ENCODE data around the gene CYB561D2. TPM values are rescaled to one million over a fixed set of nuclear protein-coding genes. Genes with fewer than 3 reads are reported as not detected.

CYB561D2 gene
- total RNA-seq, 1 experiment from 2014 or later = 9.5 TPM

- Histone ChIP-seq H4K20me1 (ENCODE audit: insufficient read depth) (no peaks in the 10 kb centered on the region), H3K4me1 (ENCODE audit: control insufficient read depth in 1 of 2, insufficient read depth in 2 of 2, low read length in 2 of 2) (no peaks in the 10 kb centered on the region), H2AFZ (ENCODE audit: low read depth, low read length, poor library complexity, severe bottlenecking) (no peak overlapping the region), H3K27ac (ENCODE audit: low read depth, low read length) (no peak overlapping the region), H3K9me2 (ENCODE audit: insufficient read depth) (no peaks in the 10 kb centered on the region), H3K4me2 (ENCODE audit: low read length) (no peak overlapping the region), H3K36me3 (ENCODE audit: control insufficient read depth in 1 of 2, insufficient read depth in 2 of 2, low read length in 2 of 2) (no peaks in the 10 kb centered on the region), H3K9ac (ENCODE audit: low read length) (no peak overlapping the region), H3K9me3 (ENCODE audit: control insufficient read depth in 1 of 2, insufficient read depth in 1 of 2, low read depth in 1 of 2, low read length in 2 of 2) (no peaks in the 10 kb centered on the region), H3K79me2 (ENCODE audit: insufficient read depth, low read length) (no peaks in the 10 kb centered on the region), H3K4me3 (replicated peaks in 1 of 2; ENCODE audit: low read depth in 1 of 2, low read length in 2 of 2) (no peak overlapping the region), H3K27me3 (ENCODE audit: insufficient read depth, low read length) (no peaks in the 10 kb centered on the region)
- no peak for TF ChIP-seq EZH2phosphoT487 (IDR thresholded peaks at IDR 0.05; ENCODE audit: borderline replicate concordance)
- no peak for TF ChIP-seq ZNF274 (IDR thresholded peaks at IDR 0.05; ENCODE audit: low read depth, low read length)
- no peak for TF ChIP-seq ATF3 (IDR thresholded peaks at IDR 0.05)
- no peak for TF ChIP-seq CEBPB (IDR thresholded peaks at IDR 0.05; ENCODE audit: low read depth)
- ChIA-PET RAD21 (ENCODE audit: low non-redundant PET in 1 of 2, low total read pairs in 2 of 2, uncharacterized antibody in 2 of 2, unreplicated experiment in 2 of 2) (no interaction called here), POLR2A (no interaction called here), CTCF (no interaction called here)
- DNase-seq (ENCODE audit: low read depth, low spot score) (no peak), ATAC-seq (no peak)
- intact Hi-C loops (cut with micrococcal nuclease) = no loop called here
- no TSS peak for BruUV-seq (replicated peaks)
Measured at GRCh38 chr3:50383750-50384149, 33.1 kb downstream of the CYB561D2 start.

GRCh38 chr3:50385754-50386153, 35.1 kb downstream of the CYB561D2 start:
- no peak overlapping the region for H3K27ac ChIP-seq (ENCODE audit: low read depth, low read length)
- H3K4me1 ChIP-seq (ENCODE audit: control insufficient read depth in 1 of 2, insufficient read depth in 2 of 2, low read length in 2 of 2) = no peaks in the 10 kb centered on the region
- H3K9me3 ChIP-seq (ENCODE audit: control insufficient read depth in 1 of 2, insufficient read depth in 1 of 2, low read depth in 1 of 2, low read length in 2 of 2) = no peaks in the 10 kb centered on the region
- TF ChIP-seq SIN3A (IDR thresholded peaks at IDR 0.05; ENCODE audit: low read depth) = no peak
- no peak for TF ChIP-seq POLR2AphosphoS5 (IDR thresholded peaks at IDR 0.05; ENCODE audit: low read depth, low read length)
- TF ChIP-seq POLR2A (IDR thresholded peaks at IDR 0.05; ENCODE audit: borderline replicate concordance, extremely low read depth, insufficient read depth, insufficient read length) = no peak
- TF ChIP-seq REST (IDR thresholded peaks at IDR 0.05; ENCODE audit: low read depth) = no peak
- TF ChIP-seq EGR1 (IDR thresholded peaks at IDR 0.05; ENCODE audit: low read depth) = no peak
- TF ChIP-seq CBX3 (IDR thresholded peaks at IDR 0.05; ENCODE audit: low read depth) = no peak
- no peak for TF ChIP-seq RAD21 (IDR thresholded peaks at IDR 0.05; ENCODE audit: low read depth)
- CTCF ChIA-PET = no interaction called here
- H2AFZ ChIP-seq (ENCODE audit: low read depth, low read length, poor library complexity, severe bottlenecking) = no peak overlapping the region
- POLR2A ChIA-PET = interaction anchor here (1.0 kb wide), 1 partner anchor 11 kb away, joined by 3 read pairs; no protein-coding TSS in a partner anchor
- no TSS peak for BruUV-seq (replicated peaks)
- no peaks in the 10 kb centered on the region for H3K36me3 ChIP-seq (ENCODE audit: control insufficient read depth in 1 of 2, insufficient read depth in 2 of 2, low read length in 2 of 2)
- H4K20me1 ChIP-seq (ENCODE audit: insufficient read depth) = no peaks in the 10 kb centered on the region
- H3K9me2 ChIP-seq (ENCODE audit: insufficient read depth) = no peaks in the 10 kb centered on the region
- no peaks in the 10 kb centered on the region for H3K27me3 ChIP-seq (ENCODE audit: insufficient read depth, low read length)
- H3K79me2 ChIP-seq (ENCODE audit: insufficient read depth, low read length) = no peaks in the 10 kb centered on the region
- H3K4me2 ChIP-seq (ENCODE audit: low read length) = no peak overlapping the region
- intact Hi-C loops (cut with micrococcal nuclease) = no loop called here
- RAD21 ChIA-PET (ENCODE audit: low non-redundant PET in 1 of 2, low total read pairs in 2 of 2, uncharacterized antibody in 2 of 2, unreplicated experiment in 2 of 2) = no interaction called here
- no peak overlapping the region for H3K4me3 ChIP-seq (replicated peaks in 1 of 2; ENCODE audit: low read depth in 1 of 2, low read length in 2 of 2)
- ATAC-seq (no peak), DNase-seq (ENCODE audit: low read depth, low spot score) (no peak)
- H3K9ac ChIP-seq (ENCODE audit: low read length) = no peak overlapping the region

Measured in HCT116 (cell line).